NCI-H128 (cell line): ENCODE results near the gene C11orf86.

Experiments used
- DNase-seq: peaks from one replicate; lab custom pipeline; 2025; ENCODE audit not compliant: unreplicated experiment; lab: John Stamatoyannopoulos, UW

C11orf86 gene

DNA sequence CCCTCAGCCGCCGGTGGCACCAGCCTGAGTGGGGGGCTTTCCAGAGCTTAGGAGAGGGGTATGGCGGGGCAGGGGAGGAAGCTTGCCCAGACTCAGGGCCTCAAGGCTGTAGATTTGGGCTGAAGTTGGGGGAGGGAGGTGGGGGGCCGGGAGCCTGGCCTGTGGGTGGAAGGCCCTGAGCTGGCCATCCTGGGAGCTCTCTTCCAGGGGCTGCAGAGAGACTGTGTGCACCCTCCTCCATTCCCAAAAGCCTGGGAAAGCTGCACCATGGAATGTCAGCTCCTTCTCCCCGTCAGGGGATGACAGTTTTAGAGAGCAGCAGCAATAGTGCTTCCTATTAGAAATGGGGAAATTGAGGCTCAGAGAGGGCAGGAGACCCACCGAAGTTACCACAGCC, 48.9 kb downstream of the C11orf86 start:
- DNase-seq, result no peak

DNA sequence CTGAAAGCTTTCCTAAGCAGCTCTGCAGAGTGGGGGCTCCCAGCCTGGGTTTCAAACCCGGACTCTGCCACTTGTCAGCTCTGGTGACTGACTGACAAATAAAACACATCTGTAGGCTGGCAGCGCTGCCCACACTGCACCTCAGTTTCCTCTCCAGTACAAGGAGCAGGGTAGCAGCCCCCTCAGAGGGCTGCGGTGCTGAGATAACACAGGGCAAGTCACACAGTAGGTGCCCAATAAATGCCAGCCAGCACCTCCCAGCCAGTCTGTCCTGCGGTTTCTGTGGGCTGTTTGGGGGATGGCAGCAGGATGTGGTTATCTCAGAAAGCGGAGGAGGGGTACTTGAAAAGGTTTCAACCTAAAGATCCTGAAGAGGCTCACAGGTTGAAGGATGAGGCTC, 49.3 kb downstream of the C11orf86 start:
- DNase-seq, result no peak

DNA sequence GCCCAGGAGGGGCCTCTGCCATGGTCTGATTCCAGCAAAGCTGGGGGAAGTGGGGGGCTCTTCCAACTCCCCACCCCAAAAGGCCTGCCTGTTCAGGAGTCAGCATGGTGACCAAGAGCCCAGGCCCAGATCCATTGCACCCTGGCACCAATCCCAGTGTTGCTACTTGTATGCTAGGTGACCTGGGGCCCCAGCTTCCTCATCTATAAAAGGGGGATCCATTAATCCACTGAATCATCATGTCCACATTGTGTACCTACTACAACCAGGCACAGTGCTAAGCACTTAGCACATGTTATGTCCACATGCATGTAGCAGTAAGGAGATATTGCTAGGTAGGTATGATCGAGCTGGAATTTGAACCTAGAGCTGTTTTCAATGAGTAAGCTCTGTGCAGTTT, 49.9 kb downstream of the C11orf86 start:
- DNase-seq, result no peak

- DNase-seq, result no peak
These were observed 50.6 kb downstream of the C11orf86 start for GRCh38 chr11:67025750-67026149.
